Measurements from ENCODE around the gene PP2D1.
"Not testable (repeated sequence)": the region's sequence is repeated elsewhere in the genome, so short reads cannot be mapped to it uniquely, and the experiment has no call there.

Gene PP2D1

GRCh38 chr3:20038699-20039465, 26.8 kb upstream of the PP2D1 start:
- DNase-seq (ENCODE audit: low spot score), result no peak
- Histone ChIP-seq H3K36me3 (ENCODE audit: low read depth) (no peaks in the 10 kb centered on the region), H3K27ac (ENCODE audit: poor library complexity, severe bottlenecking) (no peak overlapping the region), H3K27me3 (ENCODE audit: insufficient read depth, poor library complexity, severe bottlenecking) (no peaks in the 10 kb centered on the region), H3K4me3 (ENCODE audit: severe bottlenecking) (peak overlapping the region; percentile 52), H3K9me3 (ENCODE audit: severe bottlenecking) (no peaks in the 10 kb centered on the region), H3K4me1 (ENCODE audit: insufficient read depth, poor library complexity, severe bottlenecking) (peaks cover 7% of the 10 kb centered on the region)
- ATAC-seq (ENCODE audit: low read depth), result no peak
- TF ChIP-seq CTCF (IDR thresholded peaks at IDR 0.05; ENCODE audit: poor library complexity, severe bottlenecking), result no peak

GRCh38 chr3:20037255-20037996, 25.4 kb upstream of the PP2D1 start:
- TF ChIP-seq CTCF (IDR thresholded peaks at IDR 0.05; ENCODE audit: poor library complexity, severe bottlenecking), result peak; percentile 61
- Histone ChIP-seq H3K27ac (ENCODE audit: poor library complexity, severe bottlenecking) (no peak overlapping the region), H3K4me3 (ENCODE audit: severe bottlenecking) (no peak overlapping the region), H3K4me1 (ENCODE audit: insufficient read depth, poor library complexity, severe bottlenecking) (no peaks in the 10 kb centered on the region), H3K36me3 (ENCODE audit: low read depth) (no peaks in the 10 kb centered on the region), H3K9me3 (ENCODE audit: severe bottlenecking) (no peaks in the 10 kb centered on the region), H3K27me3 (ENCODE audit: insufficient read depth, poor library complexity, severe bottlenecking) (no peaks in the 10 kb centered on the region)
- no peak for DNase-seq (ENCODE audit: low spot score)
- ATAC-seq (ENCODE audit: low read depth), result no peak

- H3K4me3 ChIP-seq (ENCODE audit: severe bottlenecking), result no peak overlapping the region
- DNase-seq (ENCODE audit: low spot score) (no peak), ATAC-seq (ENCODE audit: low read depth) (no peak)
- H3K27ac ChIP-seq (ENCODE audit: poor library complexity, severe bottlenecking), result no peak overlapping the region
- no peaks in the 10 kb centered on the region for H3K9me3 ChIP-seq (ENCODE audit: severe bottlenecking)
- H3K4me1 ChIP-seq (ENCODE audit: insufficient read depth, poor library complexity, severe bottlenecking), result no peaks in the 10 kb centered on the region
- H3K36me3 ChIP-seq (ENCODE audit: low read depth), result no peaks in the 10 kb centered on the region
- H3K27me3 ChIP-seq (ENCODE audit: insufficient read depth, poor library complexity, severe bottlenecking), result no peaks in the 10 kb centered on the region
- TF ChIP-seq CTCF (IDR thresholded peaks at IDR 0.05; ENCODE audit: poor library complexity, severe bottlenecking), result no peak
Observed at GRCh38 chr3:20035019-20035418, 23.0 kb upstream of the PP2D1 start.

DNA sequence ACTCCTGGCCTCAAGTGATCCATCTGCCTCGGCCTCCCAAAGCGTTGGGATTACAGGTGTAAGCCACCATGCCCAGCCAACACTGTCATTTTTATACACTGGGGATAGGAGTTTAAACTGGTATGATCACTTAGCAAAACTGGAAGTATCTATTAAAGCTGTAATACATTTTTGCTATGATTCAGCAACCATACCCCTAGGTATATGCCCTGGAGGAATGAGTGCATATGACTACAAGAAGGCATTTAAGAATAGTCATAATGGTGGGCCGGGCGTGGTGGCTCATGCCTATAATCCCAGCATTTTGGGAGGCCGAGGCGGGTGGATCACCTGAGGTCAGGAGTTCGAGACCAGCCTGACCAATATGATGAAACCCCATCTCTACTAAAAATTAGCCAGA, 19.9 kb upstream of the PP2D1 start:
- H3K27me3 ChIP-seq (ENCODE audit: insufficient read depth, poor library complexity, severe bottlenecking); H3K27ac ChIP-seq (ENCODE audit: poor library complexity, severe bottlenecking); ATAC-seq (ENCODE audit: low read depth); H3K4me3 ChIP-seq (ENCODE audit: severe bottlenecking); H3K9me3 ChIP-seq (ENCODE audit: severe bottlenecking); H3K36me3 ChIP-seq (ENCODE audit: low read depth); H3K4me1 ChIP-seq (ENCODE audit: insufficient read depth, poor library complexity, severe bottlenecking); DNase-seq (ENCODE audit: low spot score): not testable (repeated sequence)

GRCh38 chr3:20028905-20029331, 16.9 kb upstream of the PP2D1 start:
- TF ChIP-seq CTCF (IDR thresholded peaks at IDR 0.05; ENCODE audit: poor library complexity, severe bottlenecking), result no peak

More at GRCh38 chr3:20028905-20029331, 16.9 kb upstream of the PP2D1 start:
- no peaks in the 10 kb centered on the region for H3K27me3 ChIP-seq (ENCODE audit: insufficient read depth, poor library complexity, severe bottlenecking)
- H3K4me1 ChIP-seq (ENCODE audit: insufficient read depth, poor library complexity, severe bottlenecking), result no peaks in the 10 kb centered on the region
- no peak overlapping the region for H3K27ac ChIP-seq (ENCODE audit: poor library complexity, severe bottlenecking)
- H3K9me3 ChIP-seq (ENCODE audit: severe bottlenecking), result no peaks in the 10 kb centered on the region
- DNase-seq (ENCODE audit: low spot score) (no peak), ATAC-seq (ENCODE audit: low read depth) (no peak)
- H3K4me3 ChIP-seq (ENCODE audit: severe bottlenecking), result no peak overlapping the region
- H3K36me3 ChIP-seq (ENCODE audit: low read depth), result no peaks in the 10 kb centered on the region
